Neural cell (in vitro differentiated cells): ENCODE results near the gene C1QTNF7. TPM values are rescaled to one million over a fixed set of nuclear protein-coding genes. Genes with fewer than 3 reads are reported as not detected.

Source experiments
- H2AFZ ChIP-seq: fragments of 200-600, 300-800 bp; sonication (generic), shearing (Covaris generic); 2 replicates; pipeline ENCODE4 v1.6.0; 2014; ENCODE audit warnings: low read depth, mild to moderate bottlenecking, antibody characterized with exemption, low read length, moderate library complexity
- H3F3A ChIP-seq: fragments of 200-600 bp; shearing (Covaris generic); 2 replicates; pipeline ENCODE4 v1.6.1; 2016; ENCODE audit warnings: mild to moderate bottlenecking, moderate library complexity, mixed read lengths, antibody characterized with exemption, low read length; ENCODE audit not compliant: insufficient read depth, poor library complexity, severe bottlenecking
- H3K27ac ChIP-seq: fragments of 200-600, 300-800 bp; sonication (generic), shearing (Covaris generic); 2 replicates; pipeline ENCODE4 v1.5.1; 2014; ENCODE audit warnings: mild to moderate bottlenecking, low read length, moderate library complexity
- H3K27me3 ChIP-seq: fragments of 300-800, 200-600 bp; sonication (generic), shearing (Covaris generic); 2 replicates; pipeline ENCODE4 v1.6.0; 2014; ENCODE audit warnings: mild to moderate bottlenecking, low read depth, low read length, moderate library complexity; ENCODE audit not compliant: insufficient read depth
- H3K36me3 ChIP-seq: fragments of 300-800, 200-600 bp; sonication (generic), shearing (Covaris generic); 2 replicates; pipeline ENCODE4 v1.5.1; 2014; ENCODE audit warnings: mild to moderate bottlenecking, antibody characterized with exemption, low read length, moderate library complexity; ENCODE audit not compliant: insufficient read depth
- H3K4me2 ChIP-seq: fragments of 300-800, 200-600 bp; sonication (generic), shearing (Covaris generic); 2 replicates; pipeline ENCODE4 v1.6.0; 2014; ENCODE audit warnings: mild to moderate bottlenecking, low read length
- H3K4me3 ChIP-seq: fragments of 300-800, 200-600 bp; sonication (generic), shearing (Covaris generic); 2 replicates; pipeline ENCODE4 v1.5.1; 2014; ENCODE audit warnings: mild to moderate bottlenecking, low read length, moderate library complexity
- H3K79me2 ChIP-seq: fragments of 200-600 bp; shearing (Covaris generic); replicated peaks from 2 replicates; pipeline ENCODE4 v1.6.0; 2014; ENCODE audit warnings: mild to moderate bottlenecking, low read length, moderate library complexity; ENCODE audit not compliant: insufficient read depth
- H3K9ac ChIP-seq: fragments of 300-800, 200-600 bp; sonication (generic), shearing (Covaris generic); 2 replicates; pipeline ENCODE4 v1.6.1; 2016; ENCODE audit warnings: mild to moderate bottlenecking, low read length, mixed read lengths
- H3K9me2 ChIP-seq: fragments of 200-600 bp; shearing (Covaris generic); 2 replicates; pipeline ENCODE4 v1.6.1; 2016; ENCODE audit warnings: mild to moderate bottlenecking, low read length, mixed read lengths; ENCODE audit not compliant: insufficient read depth
- H3K9me3 ChIP-seq: fragments of 200-600, 300-800 bp; sonication (generic), shearing (Covaris generic); 2 replicates; pipeline ENCODE4 v1.6.1; 2016; ENCODE audit warnings: mild to moderate bottlenecking, mixed run types, low read length, moderate library complexity, mixed read lengths
- H4K20me1 ChIP-seq: fragments of 200-600 bp; shearing (Covaris generic); 2 replicates; pipeline ENCODE4 v1.6.1; 2016; ENCODE audit warnings: mild to moderate bottlenecking, mixed run types; ENCODE audit not compliant: insufficient read depth
- EP300 ChIP-seq: fragments of 450-650 bp; conservative IDR thresholded peaks from 2 replicates; pipeline ENCODE4 v1.6.1; 2014; ENCODE audit warnings: antibody characterized with exemption, mild to moderate bottlenecking, moderate library complexity; ENCODE audit not compliant: poor library complexity, severe bottlenecking
- EZH2 ChIP-seq: fragments of 200-600, 300-800 bp; shearing (Covaris generic), sonication (generic); IDR thresholded peaks from 2 replicates; pipeline ENCODE4 v1.6.1; 2014; ENCODE audit warnings: antibody characterized with exemption, low read length, borderline replicate concordance, mild to moderate bottlenecking; ENCODE audit not compliant: insufficient read depth, poor library complexity, severe bottlenecking
- MXI1 ChIP-seq: fragments of 450-650 bp; conservative IDR thresholded peaks from 2 replicates; pipeline ENCODE4 v1.6.1; 2014; ENCODE audit warnings: antibody characterized with exemption, mild to moderate bottlenecking; ENCODE audit not compliant: poor library complexity, severe bottlenecking
- POLR2AphosphoS5 ChIP-seq: IDR thresholded peaks from 2 replicates; pipeline ENCODE4 v1.6.1; 2012
- RAD21 ChIP-seq: fragments of 450-650 bp; conservative IDR thresholded peaks from 2 replicates; pipeline ENCODE4 v1.6.1; 2014; ENCODE audit warnings: antibody characterized with exemption, mild to moderate bottlenecking, moderate library complexity
- REST ChIP-seq: IDR thresholded peaks from 2 replicates; pipeline ENCODE4 v1.6.1; 2012; ENCODE audit warnings: borderline replicate concordance
- SMC3 ChIP-seq: fragments of 450-650 bp; conservative IDR thresholded peaks from 2 replicates; pipeline ENCODE4 v1.6.1; 2014; ENCODE audit warnings: antibody characterized with exemption, mild to moderate bottlenecking, moderate library complexity; ENCODE audit not compliant: poor library complexity
- TAF1 ChIP-seq: IDR thresholded peaks from 2 replicates; pipeline ENCODE4 v1.6.1; 2012; ENCODE audit warnings: low read depth
- polyA plus RNA-seq: library from polyadenylated mRNA; depleted of rRNA; stranded (reverse); fragments of >200 nt; gene quantifications from 2 replicates; pipeline ENCODE4 v1.2.3, GENCODE V29; 2014
- TF ChIP-seq, protein P1 (sequence below): fragments of 450-650 bp; IDR thresholded peaks from 2 replicates; pipeline ENCODE4 v1.5.1; 2014; ENCODE audit warnings: antibody characterized with exemption, mild to moderate bottlenecking, moderate library complexity; ENCODE audit not compliant: poor library complexity, severe bottlenecking

The C1QTNF7 gene
- polyA plus RNA-seq, 1 donor from 2014 or later: not detected

DNA sequence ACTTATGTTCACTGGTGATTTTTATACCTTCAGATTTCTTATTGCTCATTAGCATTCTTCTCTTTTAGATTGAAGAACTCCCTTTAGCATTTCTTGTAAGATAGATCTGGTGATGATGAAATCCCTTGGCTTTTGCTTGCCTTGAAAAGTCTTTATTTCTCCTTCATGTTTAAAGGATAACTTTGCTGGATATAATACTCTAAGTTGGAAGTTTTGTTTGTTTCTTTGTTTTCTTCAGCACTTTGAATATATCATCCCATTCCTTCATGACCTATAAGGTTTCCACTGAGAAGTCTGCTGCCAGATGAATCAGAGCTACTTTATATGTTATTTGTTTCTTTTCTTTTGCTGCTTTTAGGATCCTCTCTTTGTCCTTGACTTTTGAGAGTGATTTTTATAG lies 60.3 kb downstream of the C1QTNF7 start:
- no peaks in the 10 kb centered on the region for H4K20me1 ChIP-seq
- no peak overlapping the region for H3K4me2 ChIP-seq
- no peaks in the 10 kb centered on the region for H3K9me2 ChIP-seq
- no peak overlapping the region for H3K4me3 ChIP-seq
- peaks cover 3% of the 10 kb centered on the region for H3K9me3 ChIP-seq
- TF ChIP-seq REST: no peak
- no peak for TF ChIP-seq POLR2AphosphoS5
- TF ChIP-seq MXI1: no peak
- H3K9ac ChIP-seq: no peak overlapping the region
- H3K27ac ChIP-seq: no peak overlapping the region
- H3K36me3 ChIP-seq: no peaks in the 10 kb centered on the region
- H3F3A ChIP-seq: no peaks in the 10 kb centered on the region
- H2AFZ ChIP-seq: no peak overlapping the region
- no peaks in the 10 kb centered on the region for H3K79me2 ChIP-seq
- no peaks in the 10 kb centered on the region for H3K27me3 ChIP-seq

DNA sequence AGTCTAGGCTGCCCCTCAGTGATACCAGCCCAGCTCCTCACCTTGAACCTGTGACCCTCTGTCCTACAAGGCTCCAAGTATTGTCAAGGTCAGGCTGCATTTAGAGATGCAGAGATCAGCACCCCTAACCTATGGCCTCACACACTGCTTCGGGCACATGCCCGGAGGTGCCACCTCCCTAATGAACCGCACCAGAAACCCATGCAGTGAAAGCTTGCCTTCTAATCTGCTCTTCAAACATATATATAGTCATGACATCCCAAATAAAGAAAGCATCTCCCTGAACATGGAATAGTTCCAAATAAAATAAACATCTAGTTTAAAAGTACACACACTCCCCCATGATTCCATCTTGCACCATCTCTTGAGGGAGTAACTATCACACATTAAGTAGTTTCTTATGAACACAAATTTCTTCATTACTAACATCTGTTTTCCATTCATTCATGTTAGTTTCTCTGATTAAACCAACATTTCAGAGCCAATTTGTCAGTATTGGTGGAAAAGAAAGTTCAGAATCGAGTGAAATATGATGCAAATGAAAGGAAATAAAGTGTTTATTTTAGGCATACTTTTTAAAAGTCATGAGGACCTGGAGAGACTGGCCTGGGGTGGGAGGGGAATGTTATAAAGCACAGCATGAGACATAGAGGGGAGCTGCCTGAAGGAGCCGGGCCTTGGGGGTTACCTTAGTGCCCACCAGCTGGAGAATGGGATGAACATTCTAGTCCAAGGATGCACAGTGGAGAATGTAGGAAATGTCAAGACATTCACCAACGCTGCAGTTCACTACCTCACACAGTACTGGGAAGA lies 61.0 kb downstream of the C1QTNF7 start:
- Histone ChIP-seq H3F3A (no peaks in the 10 kb centered on the region), H2AFZ (no peak overlapping the region), H3K9ac (no peak overlapping the region), H3K79me2 (no peaks in the 10 kb centered on the region), H3K4me2 (no peak overlapping the region), H3K27me3 (no peaks in the 10 kb centered on the region), H3K9me2 (no peaks in the 10 kb centered on the region), H4K20me1 (no peaks in the 10 kb centered on the region), H3K27ac (no peak overlapping the region), H3K9me3 (peaks cover 3% of the 10 kb centered on the region), H3K4me3 (no peak overlapping the region), H3K36me3 (no peaks in the 10 kb centered on the region)
- no peak for TF ChIP-seq REST
- TF ChIP-seq TAF1: no peak
- TF ChIP-seq, protein P1, sequence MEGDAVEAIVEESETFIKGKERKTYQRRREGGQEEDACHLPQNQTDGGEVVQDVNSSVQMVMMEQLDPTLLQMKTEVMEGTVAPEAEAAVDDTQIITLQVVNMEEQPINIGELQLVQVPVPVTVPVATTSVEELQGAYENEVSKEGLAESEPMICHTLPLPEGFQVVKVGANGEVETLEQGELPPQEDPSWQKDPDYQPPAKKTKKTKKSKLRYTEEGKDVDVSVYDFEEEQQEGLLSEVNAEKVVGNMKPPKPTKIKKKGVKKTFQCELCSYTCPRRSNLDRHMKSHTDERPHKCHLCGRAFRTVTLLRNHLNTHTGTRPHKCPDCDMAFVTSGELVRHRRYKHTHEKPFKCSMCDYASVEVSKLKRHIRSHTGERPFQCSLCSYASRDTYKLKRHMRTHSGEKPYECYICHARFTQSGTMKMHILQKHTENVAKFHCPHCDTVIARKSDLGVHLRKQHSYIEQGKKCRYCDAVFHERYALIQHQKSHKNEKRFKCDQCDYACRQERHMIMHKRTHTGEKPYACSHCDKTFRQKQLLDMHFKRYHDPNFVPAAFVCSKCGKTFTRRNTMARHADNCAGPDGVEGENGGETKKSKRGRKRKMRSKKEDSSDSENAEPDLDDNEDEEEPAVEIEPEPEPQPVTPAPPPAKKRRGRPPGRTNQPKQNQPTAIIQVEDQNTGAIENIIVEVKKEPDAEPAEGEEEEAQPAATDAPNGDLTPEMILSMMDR: no peak
- TF ChIP-seq EP300: no peak
- no peak for TF ChIP-seq SMC3
- TF ChIP-seq EZH2: no peak
- TF ChIP-seq MXI1: no peak
- no peak for TF ChIP-seq RAD21
- TF ChIP-seq POLR2AphosphoS5: no peak
